Astrocyte (in vitro differentiated cells and primary cell): ENCODE results near the gene ARHGAP25. TPM values are rescaled to one million over a fixed set of nuclear protein-coding genes. Genes with fewer than 3 reads are reported as not detected.

Source experiments
- DNase-seq: peaks from one replicate; pipeline ENCODE4 v3.0.0-alpha.2; 2010; ENCODE audit warnings: low read depth
- FAIRE-seq: peaks from 2 replicates; lab custom pipeline; 2011; peaks lifted over from hg19 to GRCh38; lab: Jason Lieb, UNC
- H2AFZ ChIP-seq: 2 replicates; pipeline ENCODE4 v1.6.0; 2012; ENCODE audit warnings: low read depth, low read length, inconsistent platforms
- H3K27ac ChIP-seq: 2 replicates; pipeline ENCODE4 v1.5.1; 2011; ENCODE audit warnings: low read depth, low read length, inconsistent platforms
- H3K27me3 ChIP-seq: 2 replicates; pipeline ENCODE4 v1.6.0; 2011; ENCODE audit warnings: low read length, inconsistent platforms; ENCODE audit not compliant: insufficient read depth
- H3K36me3 ChIP-seq: 2 replicates; pipeline ENCODE4 v1.5.1; 2011; ENCODE audit warnings: low read length, inconsistent platforms; ENCODE audit not compliant: insufficient read depth
- H3K4me1 ChIP-seq: 2 replicates; pipeline ENCODE4 v1.5.1; 2011; ENCODE audit warnings: low read length, inconsistent platforms; ENCODE audit not compliant: insufficient read depth
- H3K4me2 ChIP-seq: 2 replicates; pipeline ENCODE4 v1.6.0; 2012; ENCODE audit warnings: low read length, inconsistent platforms
- H3K4me3 ChIP-seq: 2 replicates; pipeline ENCODE4 v1.5.1; 2011; ENCODE audit warnings: low read depth, mild to moderate bottlenecking, low read length, inconsistent platforms; ENCODE audit not compliant: insufficient read depth
- H3K79me2 ChIP-seq: 2 replicates; pipeline ENCODE4 v1.6.0; 2012; ENCODE audit warnings: mild to moderate bottlenecking, low read length, inconsistent platforms; ENCODE audit not compliant: insufficient read depth
- H3K9ac ChIP-seq: 2 replicates; pipeline ENCODE4 v1.6.0; 2012; ENCODE audit warnings: mild to moderate bottlenecking, low read length, inconsistent platforms
- H3K9me3 ChIP-seq: 2 replicates; pipeline ENCODE4 v1.5.1; 2012; ENCODE audit warnings: low read depth, mild to moderate bottlenecking, low read length, inconsistent platforms; ENCODE audit not compliant: insufficient read depth
- H4K20me1 ChIP-seq: 2 replicates; pipeline ENCODE4 v1.6.0; 2012; ENCODE audit warnings: low read length, inconsistent platforms; ENCODE audit not compliant: insufficient read depth
- H3K27ac Mint-ChIP-seq: one replicate; pipeline ENCODE4 v1.8.0; 2021; ENCODE audit warnings: mild to moderate bottlenecking, mixed read lengths; ENCODE audit not compliant: unreplicated experiment
- H3K27me3 Mint-ChIP-seq: one replicate; pipeline ENCODE4 v1.8.0; 2021; ENCODE audit warnings: low read depth, mixed read lengths; ENCODE audit not compliant: unreplicated experiment
- H3K36me3 Mint-ChIP-seq: one replicate; pipeline ENCODE4 v1.8.0; 2021; ENCODE audit warnings: low read depth, mixed read lengths; ENCODE audit not compliant: unreplicated experiment
- H3K4me1 Mint-ChIP-seq: one replicate; pipeline ENCODE4 v1.8.0; 2021; ENCODE audit warnings: low read depth, mixed read lengths; ENCODE audit not compliant: unreplicated experiment
- H3K4me3 Mint-ChIP-seq: one replicate; pipeline ENCODE4 v1.8.0; 2021; ENCODE audit warnings: mild to moderate bottlenecking, moderate library complexity, mixed read lengths; ENCODE audit not compliant: unreplicated experiment
- H3K9me3 Mint-ChIP-seq: one replicate; pipeline ENCODE4 v1.8.0; 2021; ENCODE audit warnings: mild to moderate bottlenecking, mixed read lengths; ENCODE audit not compliant: unreplicated experiment
- CTCF ChIP-seq: IDR thresholded peaks from 2 replicates; pipeline ENCODE4 v1.5.1; 2011; ENCODE audit warnings: low read depth, mild to moderate bottlenecking, inconsistent platforms, low read length, moderate library complexity; ENCODE audit not compliant: insufficient read depth
- EZH2 ChIP-seq: IDR thresholded peaks from 2 replicates; pipeline ENCODE4 v1.6.1; 2012; ENCODE audit warnings: mild to moderate bottlenecking, low read length, inconsistent platforms; ENCODE audit not compliant: insufficient read depth
- total RNA-seq: library from RNA; stranded (reverse); gene quantifications from 2 replicates; pipeline ENCODE4 v1.2.1, GENCODE V29; 2021

Gene ARHGAP25
- total RNA-seq, 1 donor from 2014 or later = 0.30 TPM

DNA sequence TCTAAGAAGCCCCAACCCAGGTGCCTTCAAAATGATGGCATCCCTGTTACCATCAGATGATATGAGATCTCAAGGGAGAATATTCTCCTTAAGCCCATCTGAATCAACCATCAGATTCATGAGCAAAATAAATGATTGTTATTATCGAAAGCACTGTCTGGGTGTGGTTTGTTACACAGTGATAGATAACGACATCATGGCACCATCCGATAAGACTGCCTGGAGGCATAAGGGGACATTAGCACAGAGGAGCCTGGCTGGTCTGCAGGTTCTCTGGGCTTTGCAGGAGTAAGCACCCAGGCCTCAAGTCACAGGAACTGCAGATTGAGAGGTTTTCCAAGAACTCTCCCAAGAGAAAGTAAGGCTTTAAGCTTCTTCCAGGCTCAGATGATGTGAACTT lies 120.9 kb downstream of the ARHGAP25 start:
- H2AFZ ChIP-seq = no peak overlapping the region
- Mint-ChIP-seq H3K27me3 (peaks cover 16% of the 10 kb centered on the region), H3K9me3 (no peaks in the 10 kb centered on the region), H3K4me3 (no peak overlapping the region), H3K4me1 (peaks cover 5% of the 10 kb centered on the region), H3K27ac (no peak overlapping the region), H3K36me3 (no peaks in the 10 kb centered on the region)
- DNase-seq (no peak), FAIRE-seq (no peak)
- no peak overlapping the region for H3K4me2 ChIP-seq
- TF ChIP-seq CTCF (no peak), EZH2 (no peak)
- H3K4me3 ChIP-seq = no peak overlapping the region
- H3K9ac ChIP-seq = no peak overlapping the region
- no peaks in the 10 kb centered on the region for H3K79me2 ChIP-seq
- H3K27me3 ChIP-seq = peaks cover 25% of the 10 kb centered on the region
- no peaks in the 10 kb centered on the region for H3K9me3 ChIP-seq
- H3K4me1 ChIP-seq = no peaks in the 10 kb centered on the region
- H3K36me3 ChIP-seq = no peaks in the 10 kb centered on the region
- no peak overlapping the region for H3K27ac ChIP-seq
- H4K20me1 ChIP-seq = no peaks in the 10 kb centered on the region

- no peak overlapping the region for H3K27ac ChIP-seq
- H4K20me1 ChIP-seq = no peaks in the 10 kb centered on the region
- DNase-seq = no peak
- H3K9me3 Mint-ChIP-seq = no peaks in the 10 kb centered on the region
- H3K27ac Mint-ChIP-seq = no peak overlapping the region
- TF ChIP-seq CTCF (no peak), EZH2 (no peak)
- no peak overlapping the region for H2AFZ ChIP-seq
- no peaks in the 10 kb centered on the region for H3K9me3 ChIP-seq
- H3K4me3 Mint-ChIP-seq = no peak overlapping the region
- peaks cover 16% of the 10 kb centered on the region for H3K27me3 Mint-ChIP-seq
- H3K27me3 ChIP-seq = peaks cover 28% of the 10 kb centered on the region
- H3K4me1 Mint-ChIP-seq = peaks cover 4% of the 10 kb centered on the region
- H3K36me3 ChIP-seq = no peaks in the 10 kb centered on the region
- H3K4me1 ChIP-seq = no peaks in the 10 kb centered on the region
- no peaks in the 10 kb centered on the region for H3K36me3 Mint-ChIP-seq
- no peak overlapping the region for H3K9ac ChIP-seq
- no peaks in the 10 kb centered on the region for H3K79me2 ChIP-seq
- H3K4me2 ChIP-seq = no peak overlapping the region
- no peak for FAIRE-seq
- no peak overlapping the region for H3K4me3 ChIP-seq
These were observed 122.7 kb downstream of the ARHGAP25 start for GRCh38 chr2:68857202-68857845.

DNA sequence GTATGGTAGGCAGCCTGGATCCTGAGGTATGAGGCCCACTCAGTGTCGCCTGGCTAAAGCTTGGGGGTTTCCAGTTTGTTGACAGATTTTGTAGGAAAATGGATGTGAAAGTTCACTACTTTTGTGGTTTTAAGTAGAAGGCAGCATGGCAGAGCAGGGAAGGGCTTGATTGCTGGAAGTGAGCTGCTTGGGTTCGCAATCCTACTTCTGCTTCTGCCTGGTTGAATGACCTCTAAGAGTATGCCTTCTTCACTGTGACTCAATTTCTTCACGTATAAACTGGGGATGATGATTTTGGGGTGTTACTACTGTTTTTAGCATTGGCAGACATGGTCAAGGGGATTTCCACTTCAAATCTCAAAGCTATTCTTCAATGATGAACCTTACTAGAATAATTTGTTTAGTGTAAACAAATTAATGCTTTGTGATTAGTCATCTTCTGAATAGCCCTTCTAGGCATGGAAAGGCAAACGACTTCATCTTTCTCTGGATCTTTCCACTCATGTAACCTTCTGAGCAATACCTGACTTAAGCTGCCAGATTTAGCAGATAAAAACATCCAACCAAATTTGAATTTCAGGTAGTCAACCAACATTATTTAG lies 123.3 kb downstream of the ARHGAP25 start:
- no peaks in the 10 kb centered on the region for H3K36me3 ChIP-seq
- Mint-ChIP-seq H3K27me3 (peaks cover 20% of the 10 kb centered on the region), H3K36me3 (no peaks in the 10 kb centered on the region), H3K9me3 (no peaks in the 10 kb centered on the region), H3K4me1 (peaks cover 3% of the 10 kb centered on the region), H3K27ac (no peak overlapping the region), H3K4me3 (no peak overlapping the region)
- peaks cover 35% of the 10 kb centered on the region for H3K27me3 ChIP-seq
- no peaks in the 10 kb centered on the region for H4K20me1 ChIP-seq
- no peak overlapping the region for H3K27ac ChIP-seq
- H3K4me2 ChIP-seq = no peak overlapping the region
- TF ChIP-seq EZH2 (no peak), CTCF (no peak)
- no peak overlapping the region for H3K4me3 ChIP-seq
- DNase-seq = no peak
- H3K79me2 ChIP-seq = no peaks in the 10 kb centered on the region
- H3K9ac ChIP-seq = no peak overlapping the region
- no peak for FAIRE-seq
- H3K9me3 ChIP-seq = no peaks in the 10 kb centered on the region
- no peaks in the 10 kb centered on the region for H3K4me1 ChIP-seq
- H2AFZ ChIP-seq = no peak overlapping the region
